ENCODE measurements around the gene EPHA3. TPM values are rescaled to one million over a fixed set of nuclear protein-coding genes. Genes with fewer than 3 reads are reported as not detected.

The EPHA3 gene
- total RNA-seq, 1 experiment from 2014 or later: 0.74 TPM

DNA sequence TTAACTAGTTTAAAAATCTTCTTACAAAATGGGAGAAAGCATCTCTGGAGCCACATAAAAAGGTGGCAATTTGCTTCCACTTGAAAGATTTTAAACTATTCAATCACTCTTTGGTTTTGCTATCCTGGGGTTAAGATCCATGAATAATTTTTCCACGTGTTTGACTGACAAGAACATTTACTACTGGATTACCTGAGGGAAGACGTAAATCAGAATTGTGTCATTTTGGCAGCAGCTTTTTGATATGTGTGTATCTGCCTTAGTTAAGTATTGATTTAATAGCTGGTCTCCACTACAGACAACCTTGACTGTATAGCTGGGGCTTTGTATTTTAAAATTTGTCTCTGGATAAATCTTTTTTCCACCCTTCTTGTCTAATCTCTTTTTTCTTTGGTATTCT is 228.3 kb downstream of the EPHA3 start:
- POLR2A ChIA-PET: no interaction called here
- peaks cover 42% of the 10 kb centered on the region for H3K4me1 Mint-ChIP-seq

More for the DNA sequence above, 228.3 kb downstream of the EPHA3 start:
- CTCF ChIA-PET: no interaction called here
- no peak for DNase-seq (ENCODE audit: low spot score)
- TF ChIP-seq CBFB (CRISPR knock-in tag; IDR thresholded peaks at IDR 0.05; ENCODE audit: low read depth): no peak
- no peak for TF ChIP-seq GTF2I (CRISPR knock-in tag; conservative IDR thresholded peaks at IDR 0.05)
- TF ChIP-seq, protein P1, sequence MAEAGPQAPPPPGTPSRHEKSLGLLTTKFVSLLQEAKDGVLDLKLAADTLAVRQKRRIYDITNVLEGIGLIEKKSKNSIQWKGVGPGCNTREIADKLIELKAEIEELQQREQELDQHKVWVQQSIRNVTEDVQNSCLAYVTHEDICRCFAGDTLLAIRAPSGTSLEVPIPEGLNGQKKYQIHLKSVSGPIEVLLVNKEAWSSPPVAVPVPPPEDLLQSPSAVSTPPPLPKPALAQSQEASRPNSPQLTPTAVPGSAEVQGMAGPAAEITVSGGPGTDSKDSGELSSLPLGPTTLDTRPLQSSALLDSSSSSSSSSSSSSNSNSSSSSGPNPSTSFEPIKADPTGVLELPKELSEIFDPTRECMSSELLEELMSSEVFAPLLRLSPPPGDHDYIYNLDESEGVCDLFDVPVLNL (CRISPR knock-in tag; IDR thresholded peaks at IDR 0.05; ENCODE audit: borderline replicate concordance, low read depth): no peak
- TF ChIP-seq NFYB (CRISPR knock-in tag; conservative IDR thresholded peaks at IDR 0.05; ENCODE audit: low read depth): no peak
- TF ChIP-seq NR1H2 (CRISPR knock-in tag; IDR thresholded peaks at IDR 0.05): no peak
- no peak for TF ChIP-seq FOXK1 (CRISPR knock-in tag; IDR thresholded peaks at IDR 0.05)
- TF ChIP-seq ESRRA (CRISPR knock-in tag; IDR thresholded peaks at IDR 0.05; ENCODE audit: borderline replicate concordance): no peak
- TF ChIP-seq, protein P2, sequence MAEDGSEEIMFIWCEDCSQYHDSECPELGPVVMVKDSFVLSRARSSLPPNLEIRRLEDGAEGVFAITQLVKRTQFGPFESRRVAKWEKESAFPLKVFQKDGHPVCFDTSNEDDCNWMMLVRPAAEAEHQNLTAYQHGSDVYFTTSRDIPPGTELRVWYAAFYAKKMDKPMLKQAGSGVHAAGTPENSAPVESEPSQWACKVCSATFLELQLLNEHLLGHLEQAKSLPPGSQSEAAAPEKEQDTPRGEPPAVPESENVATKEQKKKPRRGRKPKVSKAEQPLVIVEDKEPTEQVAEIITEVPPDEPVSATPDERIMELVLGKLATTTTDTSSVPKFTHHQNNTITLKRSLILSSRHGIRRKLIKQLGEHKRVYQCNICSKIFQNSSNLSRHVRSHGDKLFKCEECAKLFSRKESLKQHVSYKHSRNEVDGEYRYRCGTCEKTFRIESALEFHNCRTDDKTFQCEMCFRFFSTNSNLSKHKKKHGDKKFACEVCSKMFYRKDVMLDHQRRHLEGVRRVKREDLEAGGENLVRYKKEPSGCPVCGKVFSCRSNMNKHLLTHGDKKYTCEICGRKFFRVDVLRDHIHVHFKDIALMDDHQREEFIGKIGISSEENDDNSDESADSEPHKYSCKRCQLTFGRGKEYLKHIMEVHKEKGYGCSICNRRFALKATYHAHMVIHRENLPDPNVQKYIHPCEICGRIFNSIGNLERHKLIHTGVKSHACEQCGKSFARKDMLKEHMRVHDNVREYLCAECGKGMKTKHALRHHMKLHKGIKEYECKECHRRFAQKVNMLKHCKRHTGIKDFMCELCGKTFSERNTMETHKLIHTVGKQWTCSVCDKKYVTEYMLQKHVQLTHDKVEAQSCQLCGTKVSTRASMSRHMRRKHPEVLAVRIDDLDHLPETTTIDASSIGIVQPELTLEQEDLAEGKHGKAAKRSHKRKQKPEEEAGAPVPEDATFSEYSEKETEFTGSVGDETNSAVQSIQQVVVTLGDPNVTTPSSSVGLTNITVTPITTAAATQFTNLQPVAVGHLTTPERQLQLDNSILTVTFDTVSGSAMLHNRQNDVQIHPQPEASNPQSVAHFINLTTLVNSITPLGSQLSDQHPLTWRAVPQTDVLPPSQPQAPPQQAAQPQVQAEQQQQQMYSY (CRISPR knock-in tag; IDR thresholded peaks at IDR 0.05): no peak
- no peak for TF ChIP-seq ZNF232 (CRISPR knock-in tag; IDR thresholded peaks at IDR 0.05)
- TF ChIP-seq CREB1 (CRISPR knock-in tag; IDR thresholded peaks at IDR 0.05): no peak
- TF ChIP-seq, protein P3, sequence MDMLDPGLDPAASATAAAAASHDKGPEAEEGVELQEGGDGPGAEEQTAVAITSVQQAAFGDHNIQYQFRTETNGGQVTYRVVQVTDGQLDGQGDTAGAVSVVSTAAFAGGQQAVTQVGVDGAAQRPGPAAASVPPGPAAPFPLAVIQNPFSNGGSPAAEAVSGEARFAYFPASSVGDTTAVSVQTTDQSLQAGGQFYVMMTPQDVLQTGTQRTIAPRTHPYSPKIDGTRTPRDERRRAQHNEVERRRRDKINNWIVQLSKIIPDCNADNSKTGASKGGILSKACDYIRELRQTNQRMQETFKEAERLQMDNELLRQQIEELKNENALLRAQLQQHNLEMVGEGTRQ (CRISPR knock-in tag; IDR thresholded peaks at IDR 0.05): no peak
- TF ChIP-seq OVOL2 (CRISPR knock-in tag; IDR thresholded peaks at IDR 0.05; ENCODE audit: borderline replicate concordance): no peak
- no peak for TF ChIP-seq KAT7 (CRISPR knock-in tag; IDR thresholded peaks at IDR 0.05; ENCODE audit: borderline replicate concordance)
- no peak for TF ChIP-seq ZNF416 (CRISPR knock-in tag; IDR thresholded peaks at IDR 0.05)
- TF ChIP-seq, protein P4, sequence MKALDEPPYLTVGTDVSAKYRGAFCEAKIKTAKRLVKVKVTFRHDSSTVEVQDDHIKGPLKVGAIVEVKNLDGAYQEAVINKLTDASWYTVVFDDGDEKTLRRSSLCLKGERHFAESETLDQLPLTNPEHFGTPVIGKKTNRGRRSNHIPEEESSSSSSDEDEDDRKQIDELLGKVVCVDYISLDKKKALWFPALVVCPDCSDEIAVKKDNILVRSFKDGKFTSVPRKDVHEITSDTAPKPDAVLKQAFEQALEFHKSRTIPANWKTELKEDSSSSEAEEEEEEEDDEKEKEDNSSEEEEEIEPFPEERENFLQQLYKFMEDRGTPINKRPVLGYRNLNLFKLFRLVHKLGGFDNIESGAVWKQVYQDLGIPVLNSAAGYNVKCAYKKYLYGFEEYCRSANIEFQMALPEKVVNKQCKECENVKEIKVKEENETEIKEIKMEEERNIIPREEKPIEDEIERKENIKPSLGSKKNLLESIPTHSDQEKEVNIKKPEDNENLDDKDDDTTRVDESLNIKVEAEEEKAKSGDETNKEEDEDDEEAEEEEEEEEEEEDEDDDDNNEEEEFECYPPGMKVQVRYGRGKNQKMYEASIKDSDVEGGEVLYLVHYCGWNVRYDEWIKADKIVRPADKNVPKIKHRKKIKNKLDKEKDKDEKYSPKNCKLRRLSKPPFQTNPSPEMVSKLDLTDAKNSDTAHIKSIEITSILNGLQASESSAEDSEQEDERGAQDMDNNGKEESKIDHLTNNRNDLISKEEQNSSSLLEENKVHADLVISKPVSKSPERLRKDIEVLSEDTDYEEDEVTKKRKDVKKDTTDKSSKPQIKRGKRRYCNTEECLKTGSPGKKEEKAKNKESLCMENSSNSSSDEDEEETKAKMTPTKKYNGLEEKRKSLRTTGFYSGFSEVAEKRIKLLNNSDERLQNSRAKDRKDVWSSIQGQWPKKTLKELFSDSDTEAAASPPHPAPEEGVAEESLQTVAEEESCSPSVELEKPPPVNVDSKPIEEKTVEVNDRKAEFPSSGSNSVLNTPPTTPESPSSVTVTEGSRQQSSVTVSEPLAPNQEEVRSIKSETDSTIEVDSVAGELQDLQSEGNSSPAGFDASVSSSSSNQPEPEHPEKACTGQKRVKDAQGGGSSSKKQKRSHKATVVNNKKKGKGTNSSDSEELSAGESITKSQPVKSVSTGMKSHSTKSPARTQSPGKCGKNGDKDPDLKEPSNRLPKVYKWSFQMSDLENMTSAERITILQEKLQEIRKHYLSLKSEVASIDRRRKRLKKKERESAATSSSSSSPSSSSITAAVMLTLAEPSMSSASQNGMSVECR (CRISPR knock-in tag; IDR thresholded peaks at IDR 0.05; ENCODE audit: borderline replicate concordance): no peak
- TF ChIP-seq, protein P5, sequence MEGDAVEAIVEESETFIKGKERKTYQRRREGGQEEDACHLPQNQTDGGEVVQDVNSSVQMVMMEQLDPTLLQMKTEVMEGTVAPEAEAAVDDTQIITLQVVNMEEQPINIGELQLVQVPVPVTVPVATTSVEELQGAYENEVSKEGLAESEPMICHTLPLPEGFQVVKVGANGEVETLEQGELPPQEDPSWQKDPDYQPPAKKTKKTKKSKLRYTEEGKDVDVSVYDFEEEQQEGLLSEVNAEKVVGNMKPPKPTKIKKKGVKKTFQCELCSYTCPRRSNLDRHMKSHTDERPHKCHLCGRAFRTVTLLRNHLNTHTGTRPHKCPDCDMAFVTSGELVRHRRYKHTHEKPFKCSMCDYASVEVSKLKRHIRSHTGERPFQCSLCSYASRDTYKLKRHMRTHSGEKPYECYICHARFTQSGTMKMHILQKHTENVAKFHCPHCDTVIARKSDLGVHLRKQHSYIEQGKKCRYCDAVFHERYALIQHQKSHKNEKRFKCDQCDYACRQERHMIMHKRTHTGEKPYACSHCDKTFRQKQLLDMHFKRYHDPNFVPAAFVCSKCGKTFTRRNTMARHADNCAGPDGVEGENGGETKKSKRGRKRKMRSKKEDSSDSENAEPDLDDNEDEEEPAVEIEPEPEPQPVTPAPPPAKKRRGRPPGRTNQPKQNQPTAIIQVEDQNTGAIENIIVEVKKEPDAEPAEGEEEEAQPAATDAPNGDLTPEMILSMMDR (IDR thresholded peaks at IDR 0.05): no peak
- H3K27ac Mint-ChIP-seq: no peak overlapping the region
- no peak for ATAC-seq
- H3K9me3 Mint-ChIP-seq: peaks cover 3% of the 10 kb centered on the region; the same call in 1 of the 2 replicates
- H3K27me3 Mint-ChIP-seq (ENCODE audit: low read depth): no peaks in the 10 kb centered on the region; the same call in 1 of the 2 replicates
- no peak overlapping the region for H3K4me3 Mint-ChIP-seq
- no peaks in the 10 kb centered on the region for H3K36me3 Mint-ChIP-seq

Measured in WTC11 (cell line).